Kidney epithelial cell (primary cell): ENCODE data around the gene SLC35F2. TPM values are rescaled to one million over a fixed set of nuclear protein-coding genes. Genes with fewer than 3 reads are reported as not detected.
A peak's percentile ranks its signal among the peaks of the same experiment; 100 is the strongest.

Source experiments
- DNase-seq: peaks from one replicate; pipeline ENCODE4 v3.0.0-alpha.2; 2010; ENCODE audit warnings: low read depth
- H3K27me3 ChIP-seq: 2 replicates; pipeline ENCODE4 v1.6.0; 2011; ENCODE audit warnings: low read length; ENCODE audit not compliant: control insufficient read depth, insufficient read depth
- H3K36me3 ChIP-seq: 2 replicates; pipeline ENCODE4 v1.5.1; 2011; ENCODE audit warnings: low read length; ENCODE audit not compliant: control insufficient read depth, insufficient read depth
- H3K4me3 ChIP-seq: 2 replicates; pipeline ENCODE4 v1.5.1; 2011; ENCODE audit warnings: low read depth, mild to moderate bottlenecking, control low read depth, low read length
- total RNA-seq: library from RNA; depleted of rRNA; stranded (reverse); fragments of >200 nt; gene quantifications from 2 replicates; pipeline ENCODE4 v1.2.3, GENCODE V29; 2015
- TF ChIP-seq, protein P1 (sequence below): IDR thresholded peaks from 2 replicates; pipeline ENCODE4 v1.5.1; 2011; ENCODE audit warnings: mild to moderate bottlenecking, moderate library complexity, low read length, control low read depth, inconsistent platforms; ENCODE audit not compliant: insufficient read depth, poor library complexity, severe bottlenecking

Gene SLC35F2
- total RNA-seq, 1 donor from 2014 or later = 44.8 TPM

DNA sequence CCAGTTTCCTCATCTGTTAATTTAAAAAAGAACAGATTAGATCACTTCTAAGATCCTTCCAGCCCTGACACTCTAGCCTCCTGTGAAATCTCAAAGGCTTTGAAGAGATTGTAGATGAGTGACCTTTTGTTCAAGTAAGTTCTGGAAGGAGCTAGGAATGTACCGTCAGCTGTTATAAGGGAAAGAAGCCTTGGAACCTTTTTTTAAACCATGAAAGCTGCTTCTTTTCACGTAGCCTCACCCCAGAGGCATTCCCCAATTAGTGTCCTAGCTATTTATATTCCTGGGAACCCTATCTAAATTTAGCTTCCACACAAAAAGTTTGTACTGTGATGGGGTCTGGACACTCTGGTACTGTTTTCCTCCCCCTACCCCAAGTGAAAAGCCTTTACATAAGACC, 111.0 kb downstream of the SLC35F2 start:
- no peaks in the 10 kb centered on the region for H3K27me3 ChIP-seq
- TF ChIP-seq, protein P1, sequence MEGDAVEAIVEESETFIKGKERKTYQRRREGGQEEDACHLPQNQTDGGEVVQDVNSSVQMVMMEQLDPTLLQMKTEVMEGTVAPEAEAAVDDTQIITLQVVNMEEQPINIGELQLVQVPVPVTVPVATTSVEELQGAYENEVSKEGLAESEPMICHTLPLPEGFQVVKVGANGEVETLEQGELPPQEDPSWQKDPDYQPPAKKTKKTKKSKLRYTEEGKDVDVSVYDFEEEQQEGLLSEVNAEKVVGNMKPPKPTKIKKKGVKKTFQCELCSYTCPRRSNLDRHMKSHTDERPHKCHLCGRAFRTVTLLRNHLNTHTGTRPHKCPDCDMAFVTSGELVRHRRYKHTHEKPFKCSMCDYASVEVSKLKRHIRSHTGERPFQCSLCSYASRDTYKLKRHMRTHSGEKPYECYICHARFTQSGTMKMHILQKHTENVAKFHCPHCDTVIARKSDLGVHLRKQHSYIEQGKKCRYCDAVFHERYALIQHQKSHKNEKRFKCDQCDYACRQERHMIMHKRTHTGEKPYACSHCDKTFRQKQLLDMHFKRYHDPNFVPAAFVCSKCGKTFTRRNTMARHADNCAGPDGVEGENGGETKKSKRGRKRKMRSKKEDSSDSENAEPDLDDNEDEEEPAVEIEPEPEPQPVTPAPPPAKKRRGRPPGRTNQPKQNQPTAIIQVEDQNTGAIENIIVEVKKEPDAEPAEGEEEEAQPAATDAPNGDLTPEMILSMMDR = no peak

DNA sequence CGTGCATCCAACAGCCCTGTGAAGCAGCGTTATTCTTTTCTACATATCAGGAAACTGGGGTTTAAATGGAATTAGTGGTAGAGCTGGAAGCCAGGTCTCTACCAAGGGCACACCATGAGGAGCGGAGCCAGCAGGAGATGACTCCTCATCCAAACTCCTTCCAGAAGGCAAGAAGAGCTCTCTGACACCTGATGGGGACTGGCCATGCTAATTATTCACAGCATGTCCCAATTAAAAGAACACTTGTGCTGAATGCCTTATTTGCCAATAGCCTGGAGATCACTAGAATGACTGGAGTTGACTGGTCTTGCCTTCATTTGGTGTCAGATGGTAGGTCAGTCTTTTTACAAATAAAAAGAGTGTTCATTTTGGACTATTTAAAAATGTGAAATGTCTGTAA, 113.9 kb downstream of the SLC35F2 start:
- TF ChIP-seq, protein P1 = no peak
- DNase-seq = no peak
- Histone ChIP-seq H3K4me3 (no peak overlapping the region), H3K27me3 (no peaks in the 10 kb centered on the region), H3K36me3 (no peaks in the 10 kb centered on the region)

More for the DNA sequence above, 111.0 kb downstream of the SLC35F2 start:
- DNase-seq = no peak
- Histone ChIP-seq H3K4me3 (no peak overlapping the region), H3K36me3 (no peaks in the 10 kb centered on the region)

DNA sequence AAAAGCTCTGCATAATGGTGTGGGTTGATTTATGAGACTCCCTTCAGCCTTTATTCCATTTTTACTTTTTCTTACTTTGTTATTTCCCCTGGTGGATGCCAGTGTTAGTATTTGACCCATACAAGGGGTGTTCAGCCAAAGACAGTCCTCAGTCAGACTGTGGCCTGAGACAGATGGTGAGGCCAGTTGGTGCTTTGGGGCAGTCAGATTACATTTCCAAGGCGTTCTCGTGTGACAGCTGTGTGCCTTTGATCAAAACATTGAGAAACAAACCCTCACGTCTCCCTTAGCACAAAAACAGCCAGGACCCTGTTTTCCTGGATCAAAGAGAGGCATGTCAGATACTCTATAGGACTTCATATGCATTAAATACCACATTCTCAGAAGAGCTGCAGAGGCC, 115.4 kb downstream of the SLC35F2 start:
- no peak for DNase-seq
- TF ChIP-seq, protein P1 = no peak
- Histone ChIP-seq H3K36me3 (no peaks in the 10 kb centered on the region), H3K4me3 (no peak overlapping the region), H3K27me3 (no peaks in the 10 kb centered on the region)

DNA sequence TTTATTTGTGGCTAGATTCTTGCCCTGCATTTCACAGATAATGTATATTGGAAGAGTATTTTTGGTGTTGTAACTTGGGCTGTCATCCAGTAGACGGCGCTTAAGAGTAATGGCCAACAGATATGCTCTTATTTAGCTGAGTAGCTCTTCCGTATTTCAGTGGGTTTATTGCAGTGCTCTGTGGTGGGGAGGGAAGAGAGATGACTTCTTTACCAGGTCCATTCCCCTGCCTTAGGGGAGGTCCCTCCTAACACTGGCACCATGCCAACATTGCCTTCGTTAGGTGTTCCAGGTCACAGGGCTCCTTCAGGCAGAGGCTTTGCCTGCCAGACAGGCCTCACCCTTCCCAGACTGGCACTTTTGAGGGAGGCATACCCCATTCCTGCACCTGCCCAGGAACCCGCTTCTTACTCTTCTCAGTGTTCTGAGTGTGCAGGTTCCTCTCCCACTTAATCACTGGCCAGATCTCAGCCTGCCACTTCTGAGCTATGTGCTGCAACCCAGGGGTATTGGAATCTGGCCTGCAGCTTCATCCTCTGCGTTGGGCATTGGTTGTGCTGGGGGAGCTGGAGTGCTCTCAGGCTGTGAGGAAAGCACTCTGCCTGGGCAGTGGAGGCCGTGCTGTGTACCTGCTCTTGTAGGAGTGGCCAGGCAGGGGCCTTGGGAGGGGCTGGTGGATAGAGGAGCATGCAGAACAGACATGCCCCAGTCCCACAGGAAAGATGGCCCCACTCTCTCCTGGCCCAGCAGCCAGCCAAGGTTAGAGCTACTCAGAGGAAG, 117.4 kb downstream of the SLC35F2 start:
- H3K4me3 ChIP-seq = no peak overlapping the region
- no peak for DNase-seq
- TF ChIP-seq, protein P1 = peak; percentile 74
- no peaks in the 10 kb centered on the region for H3K27me3 ChIP-seq
- H3K36me3 ChIP-seq = no peaks in the 10 kb centered on the region

Other genes starting within 250 kb of the SLC35F2 start
- not detected in 2 replicates for gene SLN, start 146.7 kb downstream of the SLC35F2 start, total RNA-seq
- 1.1 and 1.3 TPM in 2 replicates for gene RAB39A, start 69.7 kb upstream of the SLC35F2 start, total RNA-seq
- gene CUL5, start 150.1 kb upstream of the SLC35F2 start, total RNA-seq = 26.9 and 32.7 TPM in 2 replicates